ENCODE results near the gene SGCE.

DNA sequence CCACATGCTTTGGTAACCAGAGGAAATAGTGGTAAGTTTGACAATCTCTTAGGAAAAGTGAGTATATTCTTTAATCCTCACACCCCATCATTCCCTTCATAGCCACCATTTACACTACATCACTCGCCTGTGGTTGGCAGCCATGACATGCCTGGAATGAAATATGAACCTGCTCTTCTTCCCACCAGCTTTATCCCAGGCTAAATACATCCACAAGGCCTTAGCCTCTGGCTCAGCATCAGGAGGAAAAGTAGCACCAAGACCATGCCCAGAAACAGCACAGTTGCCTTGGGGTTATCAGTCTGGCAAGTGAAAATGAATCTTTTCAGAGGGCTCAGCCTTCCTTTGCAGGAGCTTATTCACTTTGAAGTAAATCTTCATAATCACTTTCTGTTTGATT is 40.3 kb downstream of the SGCE start:
- TF ChIP-seq EZH2phosphoT487 (IDR thresholded peaks at IDR 0.05) (no peak), EZH2 (IDR thresholded peaks at IDR 0.05) (no peak)
- TF ChIP-seq, protein P1, sequence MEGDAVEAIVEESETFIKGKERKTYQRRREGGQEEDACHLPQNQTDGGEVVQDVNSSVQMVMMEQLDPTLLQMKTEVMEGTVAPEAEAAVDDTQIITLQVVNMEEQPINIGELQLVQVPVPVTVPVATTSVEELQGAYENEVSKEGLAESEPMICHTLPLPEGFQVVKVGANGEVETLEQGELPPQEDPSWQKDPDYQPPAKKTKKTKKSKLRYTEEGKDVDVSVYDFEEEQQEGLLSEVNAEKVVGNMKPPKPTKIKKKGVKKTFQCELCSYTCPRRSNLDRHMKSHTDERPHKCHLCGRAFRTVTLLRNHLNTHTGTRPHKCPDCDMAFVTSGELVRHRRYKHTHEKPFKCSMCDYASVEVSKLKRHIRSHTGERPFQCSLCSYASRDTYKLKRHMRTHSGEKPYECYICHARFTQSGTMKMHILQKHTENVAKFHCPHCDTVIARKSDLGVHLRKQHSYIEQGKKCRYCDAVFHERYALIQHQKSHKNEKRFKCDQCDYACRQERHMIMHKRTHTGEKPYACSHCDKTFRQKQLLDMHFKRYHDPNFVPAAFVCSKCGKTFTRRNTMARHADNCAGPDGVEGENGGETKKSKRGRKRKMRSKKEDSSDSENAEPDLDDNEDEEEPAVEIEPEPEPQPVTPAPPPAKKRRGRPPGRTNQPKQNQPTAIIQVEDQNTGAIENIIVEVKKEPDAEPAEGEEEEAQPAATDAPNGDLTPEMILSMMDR (IDR thresholded peaks at IDR 0.05), result no peak

Measured in neural progenitor cell (in vitro differentiated cells).